Endodermal cell (in vitro differentiated cells): ENCODE results near the gene FMNL2. TPM values are rescaled to one million over a fixed set of nuclear protein-coding genes. Genes with fewer than 3 reads are reported as not detected.

Experiments used
- DNase-seq: peaks from one replicate; pipeline ENCODE4 v3.0.0-alpha.2; 2017
- H3K27ac ChIP-seq: 2 replicates; pipeline ENCODE4 v1.5.1; 2013; ENCODE audit warnings: mild to moderate bottlenecking, low read depth, low read length, moderate library complexity
- H3K27me3 ChIP-seq: 2 replicates; pipeline ENCODE4 v1.6.1; 2013; ENCODE audit warnings: mild to moderate bottlenecking, low read length, moderate library complexity; ENCODE audit not compliant: insufficient read depth, control insufficient read depth, poor library complexity, severe bottlenecking
- H3K36me3 ChIP-seq: 2 replicates; pipeline ENCODE4 v1.7.0; 2013; ENCODE audit warnings: mild to moderate bottlenecking, low read length, moderate library complexity; ENCODE audit not compliant: control insufficient read depth, insufficient read depth
- H3K4me1 ChIP-seq: one replicate; pipeline ENCODE4 v1.7.0; 2013; ENCODE audit warnings: low read length; ENCODE audit not compliant: control insufficient read depth, insufficient read depth
- H3K4me3 ChIP-seq: 2 replicates; pipeline ENCODE4 v1.5.1; 2013; ENCODE audit warnings: mild to moderate bottlenecking, low read length, moderate library complexity
- H3K9ac ChIP-seq: 2 replicates; pipeline ENCODE4 v1.6.1; 2013; ENCODE audit warnings: mild to moderate bottlenecking, low read length, moderate library complexity; ENCODE audit not compliant: poor library complexity, severe bottlenecking; ENCODE audit errors: extremely low read depth
- H3K9me3 ChIP-seq: 2 replicates; pipeline ENCODE4 v1.6.1; 2013; ENCODE audit warnings: mild to moderate bottlenecking, low read length, moderate library complexity; ENCODE audit not compliant: control insufficient read depth
- H3K27ac Mint-ChIP-seq: 2 replicates; pipeline ENCODE4 v1.8.0; 2020; ENCODE audit warnings: mixed read lengths
- H3K27me3 Mint-ChIP-seq: 2 replicates; pipeline ENCODE4 v1.8.0; 2021; ENCODE audit warnings: mild to moderate bottlenecking, mixed read lengths; ENCODE audit not compliant: insufficient read depth
- H3K36me3 Mint-ChIP-seq: 2 replicates; pipeline ENCODE4 v1.8.0; 2020; ENCODE audit warnings: low read depth, mixed read lengths
- H3K4me1 Mint-ChIP-seq: 2 replicates; pipeline ENCODE4 v1.8.0; 2020; ENCODE audit warnings: mixed read lengths
- H3K4me3 Mint-ChIP-seq: 2 replicates; pipeline ENCODE4 v1.8.0; 2020; ENCODE audit warnings: mild to moderate bottlenecking, moderate library complexity, mixed read lengths
- H3K9me3 Mint-ChIP-seq: 2 replicates; pipeline ENCODE4 v1.8.0; 2020; ENCODE audit warnings: mild to moderate bottlenecking, mixed read lengths
- WGBS, 2 experiments: methylation state at CpG; one replicate each; pipeline versions ENCODE4 v1.1.5 to v1.1.7; 2013; ENCODE audit warnings: missing lambda C conversion rate in 2 of 2, mixed read lengths in 1 of 2; ENCODE audit not compliant: insufficient coverage in 1 of 2, insufficient read length in 1 of 2; 5-methylcytosine and 5-hydroxymethylcytosine counted together
- total RNA-seq, 2 donors: library from RNA; stranded (reverse); fragmentation: NEBNext Ultra II Directional in 1 of 2; extraction: Animal tissue kit (Norgen Biotek cat#: 25700) in 1 of 2; gene quantifications; 2 replicates in 1 of 2; 3 replicates in 1 of 2; pipeline ENCODE4 v1.2.1, GENCODE V29; 2021
- TF ChIP-seq, protein P1 (sequence below): fragments of 200-600 bp; sonication (generic); conservative IDR thresholded peaks from 2 replicates; pipeline ENCODE4 v1.5.0; 2021; ENCODE audit warnings: antibody characterized with exemption, mild to moderate bottlenecking

The FMNL2 gene
- total RNA-seq, 2 donors from 2014 or later: 49.4 to 51.8 TPM

DNA sequence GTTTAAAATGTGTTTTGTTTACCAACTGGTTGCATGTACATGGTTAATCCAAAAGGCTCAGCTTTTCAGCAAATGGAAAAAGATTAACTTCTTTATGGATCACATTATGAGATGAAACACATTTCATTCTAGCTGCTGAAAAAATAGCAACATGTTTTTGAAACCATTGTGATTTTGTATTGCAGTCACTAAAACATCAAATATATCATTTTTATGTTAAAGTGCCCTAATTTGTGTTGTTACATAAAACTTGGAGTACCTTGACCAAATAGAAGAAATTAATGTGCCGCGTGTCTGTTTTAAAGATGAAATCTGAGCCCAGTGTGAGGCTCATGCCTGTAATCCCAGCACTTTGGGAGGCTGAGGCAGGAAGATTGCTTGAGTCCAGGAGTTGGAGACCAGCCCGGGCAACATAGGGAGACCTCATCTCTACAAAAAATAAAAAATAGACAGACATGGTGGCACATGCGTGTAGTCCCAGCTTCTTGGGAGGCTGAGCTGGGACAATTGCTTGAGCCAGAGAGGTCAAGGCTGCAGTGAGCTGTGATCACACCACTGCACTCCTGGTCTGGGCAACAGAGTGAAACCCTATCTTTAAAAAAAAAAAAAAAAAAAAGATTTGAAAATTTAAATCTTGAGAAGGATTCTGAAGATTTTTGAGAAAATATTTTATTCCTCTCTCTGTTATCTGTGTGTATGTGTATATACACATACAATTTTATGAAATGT is 96.6 kb downstream of the FMNL2 start:
- Histone ChIP-seq H3K4me3 (no peak overlapping the region), H3K9me3 (no peaks in the 10 kb centered on the region), H3K9ac (no peak overlapping the region), H3K27me3 (no peaks in the 10 kb centered on the region), H3K36me3 (no peaks in the 10 kb centered on the region), H3K27ac (no peak overlapping the region), H3K4me1 (peaks cover 9% of the 10 kb centered on the region)
- 89 to 93% methylated on average over 3 to 4 of the region's 4 CpGs for WGBS, 2 experiments
- TF ChIP-seq, protein P1, sequence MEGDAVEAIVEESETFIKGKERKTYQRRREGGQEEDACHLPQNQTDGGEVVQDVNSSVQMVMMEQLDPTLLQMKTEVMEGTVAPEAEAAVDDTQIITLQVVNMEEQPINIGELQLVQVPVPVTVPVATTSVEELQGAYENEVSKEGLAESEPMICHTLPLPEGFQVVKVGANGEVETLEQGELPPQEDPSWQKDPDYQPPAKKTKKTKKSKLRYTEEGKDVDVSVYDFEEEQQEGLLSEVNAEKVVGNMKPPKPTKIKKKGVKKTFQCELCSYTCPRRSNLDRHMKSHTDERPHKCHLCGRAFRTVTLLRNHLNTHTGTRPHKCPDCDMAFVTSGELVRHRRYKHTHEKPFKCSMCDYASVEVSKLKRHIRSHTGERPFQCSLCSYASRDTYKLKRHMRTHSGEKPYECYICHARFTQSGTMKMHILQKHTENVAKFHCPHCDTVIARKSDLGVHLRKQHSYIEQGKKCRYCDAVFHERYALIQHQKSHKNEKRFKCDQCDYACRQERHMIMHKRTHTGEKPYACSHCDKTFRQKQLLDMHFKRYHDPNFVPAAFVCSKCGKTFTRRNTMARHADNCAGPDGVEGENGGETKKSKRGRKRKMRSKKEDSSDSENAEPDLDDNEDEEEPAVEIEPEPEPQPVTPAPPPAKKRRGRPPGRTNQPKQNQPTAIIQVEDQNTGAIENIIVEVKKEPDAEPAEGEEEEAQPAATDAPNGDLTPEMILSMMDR: no peak
- Mint-ChIP-seq H3K9me3 (no peaks in the 10 kb centered on the region), H3K4me3 (no peak overlapping the region), H3K4me1 (peaks cover 50% of the 10 kb centered on the region), H3K36me3 (no peaks in the 10 kb centered on the region), H3K27me3 (peaks cover 17% of the 10 kb centered on the region), H3K27ac (no peak overlapping the region)
- DNase-seq: no peak

DNA sequence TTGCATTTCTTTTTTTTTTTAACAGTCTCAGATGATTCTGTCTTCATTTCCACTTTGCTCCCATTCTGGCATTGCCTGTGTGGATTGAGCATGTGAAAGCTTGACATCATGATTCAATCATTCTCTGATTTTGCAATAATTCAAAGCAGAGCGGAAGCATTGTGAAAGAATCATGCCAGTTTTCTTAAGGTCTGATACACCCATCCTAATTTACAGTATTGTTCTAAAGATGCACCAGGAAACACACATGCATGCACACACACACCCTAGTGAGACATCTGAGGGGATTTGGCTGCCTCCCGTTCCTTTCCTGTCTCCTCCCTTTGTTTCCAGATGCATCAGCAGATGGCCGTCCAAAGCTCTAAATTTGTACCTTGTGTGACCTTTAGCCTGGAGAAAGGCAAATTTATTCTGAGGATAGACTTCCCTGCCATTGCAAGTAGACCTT is 97.3 kb downstream of the FMNL2 start:
- H3K36me3 ChIP-seq: no peaks in the 10 kb centered on the region
- H3K9ac ChIP-seq: no peak overlapping the region
- WGBS, 2 experiments: 84 to 95% methylated on average over 2 to 3 of the region's 3 CpGs
- H3K4me1 ChIP-seq: peaks cover 9% of the 10 kb centered on the region
- TF ChIP-seq, protein P1: no peak
- Mint-ChIP-seq H3K27me3 (peaks cover 21% of the 10 kb centered on the region), H3K36me3 (no peaks in the 10 kb centered on the region), H3K9me3 (no peaks in the 10 kb centered on the region), H3K27ac (no peak overlapping the region), H3K4me3 (no peak overlapping the region), H3K4me1 (peaks cover 50% of the 10 kb centered on the region)
- no peak overlapping the region for H3K4me3 ChIP-seq
- no peak for DNase-seq
- no peaks in the 10 kb centered on the region for H3K27me3 ChIP-seq
- H3K27ac ChIP-seq: peak overlapping the region; percentile 34
- H3K9me3 ChIP-seq: no peaks in the 10 kb centered on the region

DNA sequence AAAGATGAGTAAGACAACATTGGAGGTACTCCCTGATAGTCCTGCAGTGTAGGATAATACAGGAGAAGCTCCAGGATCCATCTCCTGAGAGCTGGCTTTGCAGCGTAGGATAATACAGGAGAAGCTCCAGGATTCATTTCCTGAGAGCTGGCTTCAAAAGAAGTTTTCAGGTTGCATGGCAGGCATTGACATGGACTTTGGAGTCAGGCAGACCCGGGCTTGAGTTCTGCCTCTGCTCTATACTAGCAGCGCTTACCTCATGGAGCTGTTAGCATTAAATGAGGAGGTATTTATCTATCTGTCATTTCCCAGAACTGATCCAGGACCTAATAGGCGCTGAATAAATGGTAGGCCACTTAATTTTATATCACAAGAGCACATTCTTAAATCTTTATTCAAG is 97.8 kb downstream of the FMNL2 start:
- WGBS, 2 experiments: 93 to 94% methylated on average over 3 to 4 of the region's 4 CpGs
- Histone ChIP-seq H3K27ac (no peak overlapping the region), H3K27me3 (no peaks in the 10 kb centered on the region), H3K9me3 (no peaks in the 10 kb centered on the region), H3K4me3 (no peak overlapping the region), H3K9ac (no peak overlapping the region), H3K36me3 (no peaks in the 10 kb centered on the region), H3K4me1 (peaks cover 11% of the 10 kb centered on the region)
- no peak overlapping the region for H3K4me3 Mint-ChIP-seq
- H3K9me3 Mint-ChIP-seq: no peaks in the 10 kb centered on the region
- DNase-seq: no peak
- no peak overlapping the region for H3K27ac Mint-ChIP-seq
- TF ChIP-seq, protein P1: no peak
- H3K27me3 Mint-ChIP-seq: peaks cover 21% of the 10 kb centered on the region
- H3K4me1 Mint-ChIP-seq: peaks cover 49% of the 10 kb centered on the region
- H3K36me3 Mint-ChIP-seq: no peaks in the 10 kb centered on the region
